ENCODE data around the gene CYB561. TPM values are rescaled to one million over a fixed set of nuclear protein-coding genes. Genes with fewer than 3 reads are reported as not detected.

Gene CYB561
- total RNA-seq, 1 donor from 2014 or later: 34.6 TPM

- no peak for DNase-seq (ENCODE audit: low read depth, low spot score)
These were observed 31.9 kb downstream of the CYB561 start for GRCh38 chr17:63414222-63414621.

- DNase-seq (ENCODE audit: low read depth, low spot score): no peak
These were observed 33.0 kb downstream of the CYB561 start for GRCh38 chr17:63413128-63413527.

GRCh38 chr17:63412234-63412633 is 33.9 kb downstream of the CYB561 start:
- no peak for DNase-seq (ENCODE audit: low read depth, low spot score)

- no peak for DNase-seq (ENCODE audit: low read depth, low spot score)
These were observed 38.3 kb downstream of the CYB561 start for GRCh38 chr17:63407741-63408330.

- DNase-seq (ENCODE audit: low read depth, low spot score): peak; percentile 71
These were observed 39.3 kb downstream of the CYB561 start for GRCh38 chr17:63406689-63407330.

- peak; percentile 57 for DNase-seq (ENCODE audit: low read depth, low spot score)
These were observed 40.3 kb downstream of the CYB561 start for GRCh38 chr17:63405741-63406261.

- no peak for DNase-seq (ENCODE audit: low read depth, low spot score)
These were observed 41.1 kb downstream of the CYB561 start for GRCh38 chr17:63405020-63405419.

GRCh38 chr17:63402431-63403212 is 43.5 kb downstream of the CYB561 start:
- DNase-seq (ENCODE audit: low read depth, low spot score): no peak

- no peak for DNase-seq (ENCODE audit: low read depth, low spot score)
These were observed 46.2 kb downstream of the CYB561 start for GRCh38 chr17:63399856-63400255.

GRCh38 chr17:63399316-63399715 is 46.8 kb downstream of the CYB561 start:
- DNase-seq (ENCODE audit: low read depth, low spot score): peak; percentile 26

GRCh38 chr17:63398680-63399079 is 47.4 kb downstream of the CYB561 start:
- DNase-seq (ENCODE audit: low read depth, low spot score): no peak

- no peak for DNase-seq (ENCODE audit: low read depth, low spot score)
These were observed 50.9 kb downstream of the CYB561 start for GRCh38 chr17:63395075-63395805.

GRCh38 chr17:63390090-63390489 is 56.0 kb downstream of the CYB561 start:
- no peak for DNase-seq (ENCODE audit: low read depth, low spot score)

- no peak for DNase-seq (ENCODE audit: low read depth, low spot score)
These were observed 58.3 kb downstream of the CYB561 start for GRCh38 chr17:63387656-63388340.

GRCh38 chr17:63382826-63383225 is 63.3 kb downstream of the CYB561 start:
- no peak for DNase-seq (ENCODE audit: low read depth, low spot score)

Other genes with a start within 250 kb of the CYB561 start
- gene ACE, start 30.8 kb upstream of the CYB561 start, total RNA-seq: 30.6 and 38.3 TPM in 2 replicates
- gene KCNH6, start 77.1 kb upstream of the CYB561 start, total RNA-seq: not detected in 2 replicates
- 24.0 and 31.3 TPM in 2 replicates for gene DCAF7, start 104.2 kb upstream of the CYB561 start, total RNA-seq
- gene TACO1, start 154.6 kb upstream of the CYB561 start, total RNA-seq: 24.3 and 27.2 TPM in 2 replicates
- gene MAP3K3, start 176.1 kb upstream of the CYB561 start, total RNA-seq: 104 and 125 TPM in 2 replicates